Spleen (tissue), 7 donors: Measurements from ENCODE around the gene TOX3.

ENCODE experiments used
- CTCF ChIP-seq, 11 experiments: fragments of 200-600 bp in 7 of 11; fragments of 450-650 bp in 4 of 11; sonication (generic) in 4 of 11; IDR thresholded peaks in 8 of 11; conservative IDR thresholded peaks in 3 of 11; 1 replicate in 7 of 11; 2 replicates in 4 of 11; pipeline versions ENCODE4 v1.4.0 to v1.8.0; 2016 to 2021; ENCODE audit warnings: antibody characterized with exemption in 11 of 11, inconsistent platforms in 4 of 11, mild to moderate bottlenecking in 1 of 11
- POLR2A ChIP-seq, 3 donors: fragments of 450-650 bp; IDR thresholded peaks; one replicate each; pipeline ENCODE4 v1.5.1; 2017; ENCODE audit warnings: antibody characterized with exemption in 3 of 3, mild to moderate bottlenecking in 1 of 3
- POLR2AphosphoS5 ChIP-seq, 3 donors: sonication (generic); formaldehyde crosslinking; IDR thresholded peaks; one replicate each; pipeline ENCODE4 v1.5.1; 2017; ENCODE audit warnings: antibody characterized with exemption in 3 of 3
- donor health status: DM: no; HTN: no; CAD: no; lungs with moderate emphysema.
- donor health status: DM: no; HTN: no; CAD: no.
- donor health status: DM: no; HTN: no; CAD: no.

- TF ChIP-seq CTCF (IDR thresholded peaks at IDR 0.05 in 8 of 11, conservative IDR thresholded peaks at IDR 0.05 in 3 of 11), result no peak
- TF ChIP-seq POLR2A (IDR thresholded peaks at IDR 0.05), result no peak
- no peak for TF ChIP-seq POLR2AphosphoS5 (IDR thresholded peaks at IDR 0.05)
Measured at GRCh38 chr16:52467753-52468152, 79.2 kb downstream of the TOX3 start.
